Measurements from ENCODE around the gene FBXO46. TPM values are rescaled to one million over a fixed set of nuclear protein-coding genes. Genes with fewer than 3 reads are reported as not detected.

FBXO46 gene
- total and polyA plus RNA-seq, 2 of the 13 experiments (the other 11 are each of a cell fraction or from before 2014, with no cell fraction given): 6.2 to 6.4 TPM

DNA sequence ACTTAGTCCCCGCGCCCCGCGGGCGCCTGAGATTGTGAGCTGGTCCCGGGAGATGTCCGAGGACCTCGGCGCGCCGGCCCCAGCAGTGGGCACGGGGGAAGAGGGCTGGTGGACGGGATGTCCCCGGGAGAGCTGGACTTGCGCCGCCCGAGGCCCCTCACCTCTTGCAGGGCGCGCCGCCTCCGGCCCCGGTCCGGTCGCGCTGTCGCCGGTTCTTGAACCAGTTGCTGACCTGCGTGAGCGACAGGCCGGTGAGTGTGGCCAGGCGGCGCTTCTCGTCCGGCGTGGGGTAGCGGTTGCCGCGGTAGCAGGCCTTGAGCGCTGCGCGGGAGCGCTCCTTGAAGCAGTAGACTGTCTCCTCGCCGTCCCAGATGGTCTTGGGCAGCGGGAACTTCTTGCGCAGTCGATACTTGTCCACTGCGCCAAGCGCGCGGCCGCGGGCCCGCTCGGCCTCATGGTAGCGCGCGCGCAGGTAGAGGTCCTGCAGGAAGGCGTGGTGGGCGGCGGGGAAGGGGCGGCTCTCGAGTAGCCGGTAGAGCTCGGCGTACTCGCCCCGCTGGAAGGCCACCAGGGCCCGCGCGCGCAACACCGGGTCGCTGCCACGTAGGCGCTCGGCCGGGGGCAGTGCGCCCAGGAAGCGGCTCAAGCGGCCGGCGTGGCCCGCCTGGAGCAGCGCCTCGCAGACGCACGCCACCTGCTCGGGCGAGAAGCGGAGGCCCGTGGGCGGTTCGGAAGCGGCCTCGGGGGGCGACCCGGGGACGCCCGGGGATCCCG is 37.4 kb upstream of the FBXO46 start (continued):
- TF ChIP-seq HOMEZ (CRISPR knock-in tag; IDR thresholded peaks at IDR 0.05; ENCODE audit: low read depth) (no peak), ZNF614 (CRISPR knock-in tag; IDR thresholded peaks at IDR 0.05; ENCODE audit: borderline replicate concordance) (no peak), ZNF33A (CRISPR knock-in tag; IDR thresholded peaks at IDR 0.05; ENCODE audit: borderline replicate concordance) (no peak), AHDC1 (CRISPR knock-in tag; IDR thresholded peaks at IDR 0.05; ENCODE audit: borderline replicate concordance) (0 out of 2 replicates have a peak, but pooled peaks have one; percentile 8), MEF2D (CRISPR knock-in tag; IDR thresholded peaks at IDR 0.05) (peak; percentile 41; the same call in 1 of the 2 replicates), TBX2 (CRISPR knock-in tag; IDR thresholded peaks at IDR 0.05; ENCODE audit: borderline replicate concordance) (no peak), ZNF816 (CRISPR knock-in tag; IDR thresholded peaks at IDR 0.05; ENCODE audit: borderline replicate concordance) (0 out of 2 replicates have a peak, but pooled peaks have one; percentile 45), SP2 (CRISPR knock-in tag; IDR thresholded peaks at IDR 0.05) (no peak), ZIK1 (CRISPR knock-in tag; IDR thresholded peaks at IDR 0.05; ENCODE audit: borderline replicate concordance, low read depth) (0 out of 2 replicates have a peak, but pooled peaks have one; percentile 8), CCDC6 (CRISPR knock-in tag; IDR thresholded peaks at IDR 0.05) (no peak), ZNF10 (CRISPR knock-in tag; IDR thresholded peaks at IDR 0.05; ENCODE audit: borderline replicate concordance, low read depth) (no peak), EHMT2 (IDR thresholded peaks at IDR 0.05; ENCODE audit: borderline replicate concordance, low read depth, low read length) (no peak), RFX5 (IDR thresholded peaks at IDR 0.05; ENCODE audit: low read depth, low read length) (no peak)
- TF ChIP-seq, protein P1, sequence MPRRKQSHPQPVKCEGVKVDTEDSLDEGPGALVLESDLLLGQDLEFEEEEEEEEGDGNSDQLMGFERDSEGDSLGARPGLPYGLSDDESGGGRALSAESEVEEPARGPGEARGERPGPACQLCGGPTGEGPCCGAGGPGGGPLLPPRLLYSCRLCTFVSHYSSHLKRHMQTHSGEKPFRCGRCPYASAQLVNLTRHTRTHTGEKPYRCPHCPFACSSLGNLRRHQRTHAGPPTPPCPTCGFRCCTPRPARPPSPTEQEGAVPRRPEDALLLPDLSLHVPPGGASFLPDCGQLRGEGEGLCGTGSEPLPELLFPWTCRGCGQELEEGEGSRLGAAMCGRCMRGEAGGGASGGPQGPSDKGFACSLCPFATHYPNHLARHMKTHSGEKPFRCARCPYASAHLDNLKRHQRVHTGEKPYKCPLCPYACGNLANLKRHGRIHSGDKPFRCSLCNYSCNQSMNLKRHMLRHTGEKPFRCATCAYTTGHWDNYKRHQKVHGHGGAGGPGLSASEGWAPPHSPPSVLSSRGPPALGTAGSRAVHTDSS (CRISPR knock-in tag; conservative IDR thresholded peaks at IDR 0.05): no peak
- TF ChIP-seq, protein P2, sequence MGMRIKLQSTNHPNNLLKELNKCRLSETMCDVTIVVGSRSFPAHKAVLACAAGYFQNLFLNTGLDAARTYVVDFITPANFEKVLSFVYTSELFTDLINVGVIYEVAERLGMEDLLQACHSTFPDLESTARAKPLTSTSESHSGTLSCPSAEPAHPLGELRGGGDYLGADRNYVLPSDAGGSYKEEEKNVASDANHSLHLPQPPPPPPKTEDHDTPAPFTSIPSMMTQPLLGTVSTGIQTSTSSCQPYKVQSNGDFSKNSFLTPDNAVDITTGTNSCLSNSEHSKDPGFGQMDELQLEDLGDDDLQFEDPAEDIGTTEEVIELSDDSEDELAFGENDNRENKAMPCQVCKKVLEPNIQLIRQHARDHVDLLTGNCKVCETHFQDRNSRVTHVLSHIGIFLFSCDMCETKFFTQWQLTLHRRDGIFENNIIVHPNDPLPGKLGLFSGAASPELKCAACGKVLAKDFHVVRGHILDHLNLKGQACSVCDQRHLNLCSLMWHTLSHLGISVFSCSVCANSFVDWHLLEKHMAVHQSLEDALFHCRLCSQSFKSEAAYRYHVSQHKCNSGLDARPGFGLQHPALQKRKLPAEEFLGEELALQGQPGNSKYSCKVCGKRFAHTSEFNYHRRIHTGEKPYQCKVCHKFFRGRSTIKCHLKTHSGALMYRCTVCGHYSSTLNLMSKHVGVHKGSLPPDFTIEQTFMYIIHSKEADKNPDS (CRISPR knock-in tag; IDR thresholded peaks at IDR 0.05): no peak
